HG03045 (cell line): Measurements from ENCODE around the gene NMNAT3.

Experiments
- ATAC-seq: cut with Tn5 transposase; IDR thresholded peaks from one replicate; pipeline ENCODE4 v1.9.1; 2021; ENCODE audit warnings: mild to moderate bottlenecking, moderate library complexity; ENCODE audit not compliant: unreplicated experiment

Gene NMNAT3

DNA sequence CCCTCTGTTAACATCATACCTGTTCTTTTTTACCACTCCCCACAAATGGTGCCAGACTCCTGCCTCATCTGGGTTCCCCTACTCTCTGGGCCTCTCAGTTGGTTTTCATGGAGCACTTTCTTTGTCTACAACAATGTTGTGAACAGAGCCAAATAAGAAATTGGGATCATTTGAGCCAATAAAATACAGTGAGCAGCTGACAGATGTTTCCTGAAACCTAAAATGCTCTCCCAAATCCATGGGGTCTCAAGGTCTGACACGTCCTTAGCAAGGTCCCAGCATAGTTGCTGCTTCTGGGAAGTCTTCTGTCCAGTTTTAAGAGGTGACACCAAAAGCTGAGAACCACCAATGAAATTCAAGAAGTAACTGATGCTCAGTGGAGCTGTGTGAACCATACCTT, 1.7 kb downstream of the NMNAT3 start:
- no peak for ATAC-seq

GRCh38 chr3:139675327-139675726, 2.4 kb downstream of the NMNAT3 start:
- ATAC-seq: no peak

DNA sequence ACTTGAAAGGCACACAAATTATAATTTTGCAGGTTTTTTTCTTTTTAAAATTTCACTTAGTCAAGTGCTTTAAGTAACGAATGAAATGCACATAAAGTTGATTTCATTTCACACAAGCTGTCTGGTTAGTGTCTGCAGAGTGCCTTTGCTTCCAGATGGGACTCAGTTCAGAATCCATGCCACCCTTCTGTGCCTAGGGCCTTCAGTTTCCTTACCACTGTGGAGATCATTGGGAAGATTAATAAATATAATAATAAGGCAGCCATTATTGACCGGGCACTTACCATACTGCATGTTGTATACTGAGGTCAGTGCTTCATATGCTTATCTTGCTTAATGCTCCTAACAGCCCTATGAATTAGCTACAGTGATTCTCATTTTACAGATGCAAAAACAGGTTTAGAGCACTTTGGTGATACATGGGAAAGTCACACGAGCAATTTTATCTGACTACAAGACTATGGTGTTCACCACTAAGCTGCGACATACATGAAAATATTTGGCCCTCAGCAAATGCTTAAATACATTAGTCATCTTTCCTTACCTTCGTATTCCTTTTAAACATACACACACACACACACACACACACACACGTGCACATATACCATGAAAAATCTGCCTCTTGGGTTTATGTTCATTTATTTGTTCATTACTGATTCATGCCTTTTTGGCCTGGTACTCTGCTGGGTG, 3.1 kb downstream of the NMNAT3 start:
- ATAC-seq: no peak

DNA sequence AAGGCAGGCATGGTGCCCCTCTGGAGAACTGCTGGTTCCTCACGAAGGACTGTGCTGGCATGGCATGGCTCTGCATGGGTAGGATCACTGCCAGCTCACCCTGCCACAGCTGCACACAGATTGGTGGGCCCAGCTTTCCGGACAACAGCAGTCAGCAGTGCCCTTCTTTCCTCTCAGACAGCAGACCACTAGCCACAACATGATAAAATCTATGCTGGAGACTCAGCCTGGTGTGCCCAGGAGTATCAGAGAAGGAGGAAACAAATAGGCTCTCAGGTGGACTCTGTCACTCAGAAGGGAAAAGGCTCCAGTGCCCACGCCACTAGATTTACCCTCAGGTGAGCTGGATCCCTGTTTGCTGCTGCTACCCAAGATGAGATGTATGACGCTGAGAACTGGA, 4.9 kb downstream of the NMNAT3 start:
- no peak for ATAC-seq

DNA sequence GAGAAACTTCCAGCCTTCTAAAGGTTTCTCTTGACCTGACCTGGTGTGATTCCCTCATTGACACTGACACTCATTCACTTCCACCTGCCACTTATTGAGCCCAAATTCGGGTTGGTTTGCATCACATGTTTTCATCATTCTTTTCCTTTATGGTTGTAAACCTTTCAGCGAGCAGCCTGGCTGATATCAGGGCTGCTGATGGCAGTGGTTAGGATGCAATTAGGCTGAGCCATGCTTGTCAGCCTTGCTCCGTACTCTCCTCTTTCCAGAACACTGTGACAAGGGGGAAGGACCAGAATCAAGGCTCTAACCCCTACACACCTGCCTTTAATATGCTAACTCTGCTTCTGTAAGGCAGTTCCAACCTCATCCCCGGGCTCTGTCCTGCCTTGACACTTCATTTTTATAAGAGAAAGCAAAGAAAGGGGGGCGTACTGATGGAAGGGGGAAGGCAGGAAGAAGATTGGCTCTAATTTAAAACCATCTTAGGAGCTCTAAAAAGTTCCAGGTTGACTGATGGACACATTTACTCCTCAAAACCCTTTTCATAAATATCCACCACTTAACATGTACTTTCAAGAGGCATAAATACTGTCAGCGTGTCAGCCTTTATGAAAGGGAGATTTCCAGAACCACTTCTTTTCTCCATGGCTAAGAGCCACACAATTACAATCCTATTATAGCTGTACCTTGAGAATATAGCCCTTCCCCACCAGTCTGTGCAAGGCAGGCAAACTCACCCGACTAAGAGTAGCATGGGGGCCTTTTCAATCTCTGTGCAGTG, 5.7 kb downstream of the NMNAT3 start:
- no peak for ATAC-seq

DNA sequence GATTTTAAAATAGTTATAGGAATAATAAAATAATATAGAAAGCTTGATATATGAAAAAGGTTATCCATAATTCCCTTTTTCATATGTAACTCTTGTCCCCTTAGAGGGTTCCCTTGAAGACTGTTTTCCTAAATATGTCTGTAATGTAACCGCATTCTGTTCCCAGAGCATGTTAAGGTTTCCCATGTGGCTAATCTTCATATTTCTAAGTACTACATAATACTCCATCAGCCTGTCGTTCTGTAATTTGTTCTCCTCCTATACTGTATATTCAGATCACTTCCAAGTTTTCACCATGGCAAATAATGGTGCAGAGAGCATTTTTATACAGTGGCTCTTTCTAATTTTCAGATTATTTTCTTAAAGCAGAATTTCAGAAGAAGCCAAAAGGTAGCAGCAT, 6.7 kb downstream of the NMNAT3 start:
- no peak for ATAC-seq

- no peak for ATAC-seq
Measured at GRCh38 chr3:139670196-139670595, 7.6 kb downstream of the NMNAT3 start.

DNA sequence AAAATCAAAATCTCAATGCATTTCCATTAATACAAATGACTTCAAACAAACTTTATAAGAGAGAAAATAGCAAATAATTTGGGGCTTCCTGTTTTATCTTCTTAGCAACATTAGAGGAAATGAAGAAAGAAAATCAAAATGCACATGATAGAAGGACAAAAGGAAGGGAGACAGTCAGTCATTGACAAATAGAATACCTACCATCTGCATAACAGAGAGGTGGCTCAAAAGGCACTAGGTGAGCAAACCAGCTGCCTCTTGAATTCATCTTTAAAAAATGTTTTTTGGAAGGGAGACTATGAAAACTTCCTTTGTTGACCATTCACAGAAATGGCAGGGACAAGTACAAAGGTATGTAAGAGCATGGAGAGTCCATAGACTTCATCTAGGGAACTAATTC, 9.4 kb downstream of the NMNAT3 start:
- ATAC-seq: no peak

DNA sequence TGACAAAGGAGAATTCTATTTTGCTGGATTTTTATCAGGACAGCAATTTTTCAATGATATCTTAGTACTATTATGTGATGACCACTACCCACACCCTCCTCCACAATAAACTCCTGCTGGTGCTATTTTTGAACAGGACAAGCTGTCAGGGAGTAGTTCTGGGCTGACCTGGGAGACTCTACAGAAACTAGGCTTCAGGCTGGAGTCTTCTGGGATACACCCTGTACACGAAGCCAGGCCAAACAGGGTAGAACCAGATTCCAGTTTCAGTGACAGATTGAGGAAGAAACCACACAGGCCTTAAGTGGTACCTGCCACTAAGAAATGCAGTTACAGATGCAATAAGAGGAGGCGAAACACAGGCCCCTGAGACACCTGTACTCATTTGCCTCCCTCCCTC, 12.8 kb downstream of the NMNAT3 start:
- ATAC-seq: no peak

DNA sequence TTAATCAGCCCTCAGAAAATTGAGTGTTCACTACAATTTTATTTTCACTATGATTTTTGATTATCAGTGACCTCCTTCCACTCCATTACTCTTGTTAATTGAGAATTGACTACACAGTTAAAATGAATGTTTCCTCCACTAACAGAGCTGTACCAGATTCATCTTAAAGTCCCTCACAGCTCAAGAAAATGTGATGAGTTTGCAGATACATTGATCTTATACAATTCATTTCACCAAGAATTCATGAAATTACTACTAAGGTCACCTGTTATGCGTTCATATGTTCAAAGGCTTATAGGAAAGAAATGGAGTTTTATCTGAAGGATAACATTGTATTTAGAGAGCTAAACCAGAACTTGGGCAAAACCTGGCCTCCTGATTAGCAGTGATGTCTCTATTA, 17.5 kb downstream of the NMNAT3 start:
- no peak for ATAC-seq

DNA sequence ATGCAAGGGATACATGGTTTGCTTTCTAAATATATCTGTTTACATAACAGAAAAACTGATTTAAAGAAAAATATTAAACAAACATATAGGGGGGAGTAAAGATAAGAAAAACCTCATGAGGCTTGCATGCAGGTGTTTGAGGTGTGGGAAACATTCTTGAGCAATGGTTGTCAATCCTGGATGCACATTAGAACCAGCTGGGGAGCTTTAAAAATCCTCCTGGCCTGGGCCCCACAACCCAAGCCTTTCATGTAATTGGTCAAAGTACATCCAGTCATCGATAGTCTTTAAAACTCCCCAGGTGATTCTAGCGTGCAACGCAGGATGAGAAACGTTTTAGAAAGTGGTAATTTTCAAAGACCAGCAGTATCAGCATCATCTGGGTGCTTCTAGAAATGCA, 18.3 kb downstream of the NMNAT3 start:
- ATAC-seq: no peak

GRCh38 chr3:139657936-139658335, 19.8 kb downstream of the NMNAT3 start:
- no peak for ATAC-seq

DNA sequence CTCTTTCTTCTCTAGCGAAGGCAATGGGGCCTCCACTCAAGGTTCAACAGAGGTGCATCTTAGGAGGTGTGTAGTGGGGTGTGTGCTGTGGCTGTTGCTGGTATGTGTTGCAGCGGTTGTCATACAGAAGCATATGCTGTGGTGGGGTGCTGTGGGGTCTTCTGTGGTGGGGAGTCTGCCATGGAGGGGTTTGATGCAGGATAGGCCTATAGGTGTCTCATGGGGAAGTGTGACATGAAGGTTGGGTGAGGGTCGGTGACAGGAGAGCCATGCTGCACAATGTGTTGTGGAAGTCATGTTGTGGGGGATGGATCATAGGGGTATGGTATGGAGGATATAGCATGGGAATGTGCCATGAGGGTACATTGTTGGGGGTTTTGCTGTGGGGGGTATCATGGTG, 20.3 kb downstream of the NMNAT3 start:
- no peak for ATAC-seq

DNA sequence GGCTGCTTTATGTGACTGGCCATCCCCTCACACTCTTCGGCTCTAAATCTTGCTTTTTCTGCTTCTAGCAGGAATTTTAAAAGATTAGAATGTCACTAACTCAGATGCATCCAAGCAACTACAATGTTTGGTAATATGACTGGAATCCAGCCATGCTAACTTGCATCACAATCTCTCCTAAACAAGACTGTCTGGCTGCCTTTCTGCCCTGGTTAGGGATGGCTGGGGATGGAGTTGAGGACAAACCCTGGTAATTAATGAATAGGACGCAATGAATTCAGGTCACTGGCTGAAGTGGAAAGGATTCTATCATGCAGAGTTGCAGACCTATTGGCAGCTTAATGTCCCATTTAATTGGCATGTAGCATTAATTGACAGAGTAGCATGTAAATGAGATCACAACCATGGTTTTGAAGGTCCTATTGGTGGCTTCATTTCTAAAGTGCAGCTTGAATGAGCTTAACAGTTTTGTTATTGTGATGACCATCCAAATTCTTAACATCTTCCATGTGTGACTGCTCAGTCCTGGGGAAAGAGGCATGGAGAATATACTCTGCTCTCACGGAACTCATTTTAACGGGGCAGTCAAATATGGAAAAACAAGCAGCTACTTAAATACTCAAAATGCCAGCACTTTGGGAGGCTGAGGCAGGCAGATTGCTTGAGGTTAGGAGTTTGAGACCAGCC, 21.7 kb downstream of the NMNAT3 start:
- no peak for ATAC-seq

GRCh38 chr3:139654637-139655365, 23.0 kb downstream of the NMNAT3 start:
- ATAC-seq: no peak

DNA sequence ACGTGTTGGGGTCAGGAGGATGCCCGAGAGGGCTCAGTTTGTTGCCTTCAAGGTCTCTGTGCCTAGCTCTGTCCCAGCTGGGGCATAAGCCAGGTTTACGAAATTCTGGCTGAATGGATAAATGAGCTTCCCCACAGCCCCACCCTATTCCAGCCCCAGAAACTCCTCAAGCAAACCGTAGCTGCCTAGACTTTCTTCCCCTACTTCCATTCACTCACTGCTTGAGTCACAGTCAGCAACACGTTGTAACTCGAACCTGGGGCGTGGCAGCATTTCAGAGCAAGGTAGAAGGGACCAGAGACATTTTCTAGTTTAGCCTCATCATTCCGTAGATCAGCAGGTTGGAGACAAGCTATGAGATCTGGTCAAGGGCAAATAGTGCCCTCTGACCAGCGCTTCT, 24.2 kb downstream of the NMNAT3 start:
- ATAC-seq: no peak

GRCh38 chr3:139652561-139652960, 25.2 kb downstream of the NMNAT3 start:
- ATAC-seq: no peak

- ATAC-seq: no peak
Measured at GRCh38 chr3:139647866-139648435, 29.8 kb downstream of the NMNAT3 start.

DNA sequence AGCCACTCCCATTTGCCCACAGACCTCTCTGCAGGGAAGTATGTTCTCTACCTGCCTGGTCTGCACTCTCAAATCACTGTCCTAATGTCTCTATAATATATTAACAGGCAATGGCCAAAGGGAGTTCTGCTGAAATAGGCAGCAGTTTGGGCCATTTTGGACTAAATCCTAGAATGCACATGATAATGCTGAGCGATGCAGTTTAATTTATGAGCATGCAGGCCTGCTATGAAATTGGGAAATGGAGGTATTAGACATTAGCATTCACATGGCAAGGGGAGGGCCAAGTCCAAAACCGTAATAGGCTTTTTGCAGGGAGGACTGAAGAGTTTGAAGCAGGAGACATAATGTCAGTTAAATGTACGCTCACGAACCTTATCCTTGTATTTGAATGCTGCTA, 31.3 kb downstream of the NMNAT3 start:
- no peak for ATAC-seq

DNA sequence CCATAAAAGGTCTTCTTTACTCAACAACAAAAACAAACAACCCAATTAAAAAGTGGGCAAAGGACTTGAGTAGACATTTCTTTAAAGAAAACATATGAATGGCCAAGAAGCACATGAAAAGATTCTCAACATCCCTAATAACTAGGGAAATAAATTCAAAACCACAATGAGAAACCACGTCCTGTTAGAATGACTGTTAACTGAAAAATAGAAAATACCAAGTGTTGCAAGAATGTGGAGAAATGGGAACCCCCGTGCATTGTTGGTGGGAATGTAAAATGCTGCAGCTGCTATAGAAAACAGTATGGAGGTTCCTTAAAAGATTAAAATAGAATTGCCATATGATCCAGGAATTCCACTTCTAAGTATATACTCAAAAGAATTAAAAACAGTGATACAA, 34.8 kb downstream of the NMNAT3 start:
- no peak for ATAC-seq

- ATAC-seq: no peak
Measured at GRCh38 chr3:139640456-139640855, 37.3 kb downstream of the NMNAT3 start.
